Tongue (tissue), 2 donors: ENCODE measurements around the gene HMOX2. TPM values are rescaled to one million over a fixed set of nuclear protein-coding genes. Genes with fewer than 3 reads are reported as not detected.

Experiments used
- small RNA-seq: library from RNA; depleted of rRNA; stranded (forward); fragments of <200 nt; gene quantifications from one replicate; pipeline ENCODE3, GENCODE V24; 2014; ENCODE audit warnings: low replicate concordance
- total RNA-seq: library from RNA; depleted of rRNA; stranded (reverse); fragments of >200 nt; gene quantifications from one replicate; pipeline ENCODE4 v1.2.3, GENCODE V29; 2014

HMOX2 gene
- total RNA-seq, 1 donor from 2014 or later: 28.5 TPM

Small RNA genes lying within 50 kb of the gene (small RNA-seq; reads per million reads assigned to genes)
- gene AC012676.2: not detected

Other genes with a start within 250 kb of the HMOX2 start
- 445 TPM for gene SRL, start 234.3 kb upstream of the HMOX2 start, total RNA-seq
- 8.6 TPM for gene TFAP4, start 203.4 kb upstream of the HMOX2 start, total RNA-seq
- 6.8 TPM for gene GLIS2, start 160.3 kb upstream of the HMOX2 start, total RNA-seq
- gene PAM16, start 125.1 kb upstream of the HMOX2 start, total RNA-seq: 16.9 TPM
- 16.8 TPM for gene VASN, start 104.5 kb upstream of the HMOX2 start, total RNA-seq
- gene CORO7, start 59.8 kb upstream of the HMOX2 start, total RNA-seq: 19.4 TPM
- 71.3 TPM for gene DNAJA3, start 50.5 kb upstream of the HMOX2 start, total RNA-seq
- 27.7 TPM for gene NMRAL1, start 1.8 kb upstream of the HMOX2 start, total RNA-seq
- 10.6 TPM for gene CDIP1, start 62.4 kb downstream of the HMOX2 start, total RNA-seq
- 0.72 TPM for gene C16orf96, start 79.9 kb downstream of the HMOX2 start, total RNA-seq
- 13.3 TPM for gene UBALD1, start 138.5 kb downstream of the HMOX2 start, total RNA-seq
- 34.6 TPM for gene MGRN1, start 148.4 kb downstream of the HMOX2 start, total RNA-seq
- gene NUDT16L1, start 217.2 kb downstream of the HMOX2 start, total RNA-seq: 38.2 TPM